Stimulated activated CD8-positive, alpha-beta memory T cell treated with anti-CD3 and anti-CD28 coated beads, Interleukin-7, amount 100 ng/mL, for 4 hours (primary cell): ENCODE results near the gene FHIT.
"Not testable (repeated sequence)": the region's sequence is repeated elsewhere in the genome, so short reads cannot be mapped to it uniquely, and the experiment has no call there.

ENCODE experiments used
- DNase-seq, 2 donors: peaks; one replicate each; pipeline ENCODE4 v3.0.0-alpha.2; 2020; ENCODE audit warnings: low read depth in 2 of 2

FHIT gene

GRCh38 chr3:59938828-59939227, 1312.4 kb downstream of the FHIT start:
- DNase-seq = no peak

- DNase-seq = no peak
Measured at GRCh38 chr3:59937201-59937600, 1314.1 kb downstream of the FHIT start.

GRCh38 chr3:59936472-59936871, 1314.8 kb downstream of the FHIT start:
- no peak for DNase-seq

GRCh38 chr3:59935025-59935424, 1316.2 kb downstream of the FHIT start:
- no peak for DNase-seq

- DNase-seq = not testable (repeated sequence)
Measured at GRCh38 chr3:59934560-59934959, 1316.7 kb downstream of the FHIT start.

- DNase-seq = no peak
Measured at GRCh38 chr3:59930170-59930569, 1321.1 kb downstream of the FHIT start.

GRCh38 chr3:59927056-59927455, 1324.2 kb downstream of the FHIT start:
- no peak for DNase-seq

GRCh38 chr3:59925946-59926345, 1325.3 kb downstream of the FHIT start:
- DNase-seq = no peak

GRCh38 chr3:59922192-59922591, 1329.1 kb downstream of the FHIT start:
- no peak for DNase-seq

- DNase-seq = no peak
Measured at GRCh38 chr3:59920822-59921221, 1330.4 kb downstream of the FHIT start.

GRCh38 chr3:59919586-59919985, 1331.7 kb downstream of the FHIT start:
- DNase-seq = no peak

- DNase-seq = no peak
Measured at GRCh38 chr3:59914251-59914650, 1337.0 kb downstream of the FHIT start.

GRCh38 chr3:59913645-59914044, 1337.6 kb downstream of the FHIT start:
- DNase-seq = no peak

GRCh38 chr3:59908701-59909100, 1342.6 kb downstream of the FHIT start:
- DNase-seq = no peak

GRCh38 chr3:59908280-59908679, 1343.0 kb downstream of the FHIT start:
- DNase-seq = no peak

GRCh38 chr3:59904296-59904695, 1347.0 kb downstream of the FHIT start:
- no peak for DNase-seq

- no peak for DNase-seq
Measured at GRCh38 chr3:59899061-59899460, 1352.2 kb downstream of the FHIT start.

- no peak for DNase-seq
Measured at GRCh38 chr3:59895972-59896371, 1355.3 kb downstream of the FHIT start.

GRCh38 chr3:59894425-59895121, 1356.7 kb downstream of the FHIT start:
- no peak for DNase-seq

- DNase-seq = no peak
Measured at GRCh38 chr3:59890639-59891038, 1360.6 kb downstream of the FHIT start.

- no peak for DNase-seq
Measured at GRCh38 chr3:59886790-59887189, 1364.5 kb downstream of the FHIT start.

- DNase-seq = no peak
Measured at GRCh38 chr3:59885899-59886400, 1365.3 kb downstream of the FHIT start.

GRCh38 chr3:59885101-59885500, 1366.2 kb downstream of the FHIT start:
- DNase-seq = no peak

- DNase-seq = no peak
Measured at GRCh38 chr3:59884409-59884808, 1366.8 kb downstream of the FHIT start.
